K562 (cell line): ENCODE data around the gene KRT5. TPM values are rescaled to one million over a fixed set of nuclear protein-coding genes. Genes with fewer than 3 reads are reported as not detected.
A peak's percentile ranks its signal among the peaks of the same experiment; 100 is the strongest.

ENCODE experiments used
- ATAC-seq: fragments of 200-7000 bp; cut with Tn5 transposase; 3 replicates; pipeline ENCODE4 v1.9.1; 2020; ENCODE audit warnings: moderate library complexity
- BruUV-seq: library from RNA; stranded (reverse); fragments of 400-500 nt; replicated peaks from 2 replicates; lab custom pipeline; 2021; lab: Mats Ljungman, UMichigan
- CTCF ChIA-PET: fragments of 300-600 bp; formaldehyde crosslinking; extraction: SDS; loops from one replicate; lab custom pipeline; 2021; ENCODE audit warnings: low intra/inter-chr PET ratio; lab: Yijun Ruan, JAX
- POLR2A ChIA-PET: fragments of 300-600, 350-650 bp; sonication (Branson Sonifier 250); formaldehyde crosslinking; extraction: SDS; loops from one replicate; lab custom pipeline; 2021; ENCODE audit warnings: antibody characterized with exemption, inconsistent platforms; lab: Yijun Ruan, JAX
- DNase-seq, 4 experiments: peaks; one replicate each; pipeline versions ENCODE4 v3.0.0 to v3.0.0-alpha.2; 2011 to 2018; ENCODE audit warnings: low spot score in 3 of 4, mixed read lengths in 3 of 4; ENCODE audit errors: extremely low read depth in 1 of 4
- FAIRE-seq: peaks from 2 replicates; lab custom pipeline; 2011; peaks lifted over from hg19 to GRCh38; lab: Jason Lieb, UNC
- H2AFZ ChIP-seq: 2 replicates; pipeline ENCODE4 v1.6.0; 2011; ENCODE audit warnings: low read depth, low read length, control low read depth, inconsistent platforms
- H3K27ac ChIP-seq: fragments of 200-600 bp; 3 replicates; pipeline ENCODE4 v1.8.0; 2011; ENCODE audit warnings: low read depth, mild to moderate bottlenecking, control low read depth, inconsistent platforms, low read length, moderate library complexity, mixed read lengths; ENCODE audit errors: extremely low read depth
- H3K27me3 ChIP-seq, 2 experiments: fragments of 300-600 bp in 1 of 2; 2 replicates in 1 of 2; 3 replicates in 1 of 2; pipeline versions ENCODE4 v1.6.0 to v1.8.0; 2011; ENCODE audit warnings: inconsistent platforms in 2 of 2, low read length in 2 of 2, mild to moderate bottlenecking in 1 of 2, mixed read lengths in 1 of 2, moderate library complexity in 1 of 2; ENCODE audit not compliant: control insufficient read depth in 2 of 2, insufficient read depth in 2 of 2
- H3K36me3 ChIP-seq: fragments of 300-600 bp; 3 replicates; pipeline ENCODE4 v1.8.0; 2011; ENCODE audit warnings: mild to moderate bottlenecking, low read length, inconsistent platforms; ENCODE audit not compliant: control insufficient read depth, insufficient read depth
- H3K4me1 ChIP-seq, 2 experiments: fragments of 200-600 bp in 1 of 2; replicated peaks in 1 of 2; 2 replicates in 1 of 2; 3 replicates in 1 of 2; pipeline versions ENCODE4 v1.5.1 to v1.8.0; 2011; ENCODE audit warnings: inconsistent platforms in 2 of 2, low read length in 2 of 2, mild to moderate bottlenecking in 1 of 2, mixed read lengths in 1 of 2, moderate library complexity in 1 of 2; ENCODE audit not compliant: control insufficient read depth in 2 of 2, insufficient read depth in 2 of 2
- H3K4me2 ChIP-seq: 2 replicates; pipeline ENCODE4 v1.6.1; 2011; ENCODE audit warnings: low read length, control low read depth, inconsistent platforms, mixed read lengths; ENCODE audit not compliant: insufficient read depth
- H3K4me3 ChIP-seq: fragments of 200-600 bp; sonication (generic), shearing (Covaris generic); 2 replicates; pipeline ENCODE4 v1.5.1; 2016; ENCODE audit warnings: control low read depth, inconsistent platforms
- H3K79me2 ChIP-seq: fragments of 200-600 bp; 3 replicates; pipeline ENCODE4 v1.8.0; 2011; ENCODE audit warnings: low read length, inconsistent platforms; ENCODE audit not compliant: control insufficient read depth, insufficient read depth
- H3K9ac ChIP-seq, 2 experiments: 2 replicates each; pipeline versions ENCODE4 v1.6.0 to v1.6.1; 2011; ENCODE audit warnings: low read depth in 2 of 2, low read length in 2 of 2, control low read depth in 1 of 2, inconsistent platforms in 1 of 2, mild to moderate bottlenecking in 1 of 2, mixed read lengths in 1 of 2; ENCODE audit not compliant: insufficient read depth in 1 of 2
- H3K9me1 ChIP-seq: one replicate; pipeline ENCODE4 v1.6.0; 2011; ENCODE audit warnings: inconsistent platforms, mild to moderate bottlenecking, low read length, moderate library complexity; ENCODE audit not compliant: control insufficient read depth, insufficient read depth
- H3K9me3 ChIP-seq: replicated peaks from 2 replicates; pipeline ENCODE4 v1.5.1; 2011; ENCODE audit warnings: low read depth, low read length, inconsistent platforms; ENCODE audit not compliant: control insufficient read depth, insufficient read depth
- H4K20me1 ChIP-seq: replicated peaks from 2 replicates; pipeline ENCODE4 v1.6.1; 2011; ENCODE audit warnings: low read length, inconsistent platforms, mixed read lengths; ENCODE audit not compliant: control insufficient read depth, insufficient read depth
- CTCFL ChIP-seq: IDR thresholded peaks from 2 replicates; pipeline ENCODE4 v1.6.1; 2011; ENCODE audit warnings: borderline replicate concordance, low read depth, mild to moderate bottlenecking, moderate library complexity, low read length; ENCODE audit not compliant: insufficient read depth, poor library complexity, severe bottlenecking
- FOXP4 ChIP-seq: sonication (generic); formaldehyde crosslinking; IDR thresholded peaks from 2 replicates; pipeline ENCODE4 v1.8.0; 2022; ENCODE audit warnings: mild to moderate bottlenecking, missing genetic modification reagents, borderline replicate concordance
- MTF1 ChIP-seq: fragments of 250-450 bp; sonication (Bioruptor Pico); IDR thresholded peaks from 2 replicates; pipeline ENCODE4 v1.9.0; 2021; ENCODE audit warnings: moderate library complexity, mild to moderate bottlenecking, inconsistent platforms, borderline replicate concordance
- RFX1 ChIP-seq: fragments of 450-650 bp; IDR thresholded peaks from 2 replicates; pipeline ENCODE4 v1.6.1; 2016; ENCODE audit warnings: mild to moderate bottlenecking, moderate library complexity
- RNF2 ChIP-seq: sonication (generic); IDR thresholded peaks from 2 replicates; pipeline ENCODE4 v1.6.1; 2016
- SRSF3 ChIP-seq: fragments of 200-400 bp; formaldehyde crosslinking; IDR thresholded peaks from 2 replicates; pipeline ENCODE4 v1.6.1; 2016; ENCODE audit warnings: mild to moderate bottlenecking, low read length, moderate library complexity; ENCODE audit not compliant: insufficient read depth
- TCF3 ChIP-seq: sonication (generic); formaldehyde crosslinking; IDR thresholded peaks from 2 replicates; pipeline ENCODE4 v1.4.0; 2020; ENCODE audit warnings: mild to moderate bottlenecking, missing genetic modification reagents
- ZNF507 ChIP-seq: conservative IDR thresholded peaks from 2 replicates; pipeline ENCODE4 v1.6.1; 2017; ENCODE audit warnings: missing genetic modification characterization, missing compliant biosample characterization
- WGBS: fragments of 100-300 bp; shearing (Covaris generic); methylation state at CpG from one replicate; pipeline ENCODE4 v1.1.6; 2016; ENCODE audit warnings: low coverage, mixed read lengths; ENCODE audit not compliant: insufficient coverage; ENCODE audit errors: missing lambda C conversion rate; 5-methylcytosine and 5-hydroxymethylcytosine counted together
- in situ Hi-C: fragments of 300-500 bp; cut with MboI; formaldehyde crosslinking; loops from 4 replicates; pipeline ENCODE4 v1.15.0; 2018; ENCODE audit warnings: inconsistent platforms, mixed read lengths
- intact Hi-C: fragments of 100-400 bp; cut with micrococcal nuclease; formaldehyde crosslinking; loops from 2 replicates; pipeline ENCODE4 v1.14.2; 2022
- polyA plus RNA-seq, 8 experiments: library from polyadenylated mRNA; depleted of rRNA in 4 of 8; stranded (reverse) in 5 of 8; unstranded in 3 of 8; fragments of >200 nt; fragmentation: Nextera tagmentation in 2 of 8; fragmentation: Illumina TruSeq in 1 of 8; extraction: Ambion mirVana in 2 of 8; extraction: Trizol in 1 of 8; gene quantifications; 2 replicates each; pipeline versions ENCODE4 v1.2.1 to v1.2.3, GENCODE V29; 2011 to 2014; ENCODE audit warnings: inconsistent platforms in 1 of 8, missing spikeins in 1 of 8
- total RNA-seq, 7 experiments: library from RNA; depleted of rRNA in 6 of 7; stranded (reverse); fragments of >200 nt in 6 of 7; fragmentation: Illumina TruSeq in 2 of 7; extraction: Trizol in 2 of 7; gene quantifications; 2 replicates each; pipeline versions ENCODE4 v1.2.1 to v1.2.3, GENCODE V29; 2011 to 2021; ENCODE audit warnings: low replicate concordance in 1 of 7
- TF ChIP-seq, protein P1 (sequence below), 2 experiments: IDR thresholded peaks in 1 of 2; conservative IDR thresholded peaks in 1 of 2; 2 replicates each; pipeline ENCODE4 v1.6.1; 2016; ENCODE audit warnings: low read depth in 2 of 2, mild to moderate bottlenecking in 1 of 2, missing compliant biosample characterization in 1 of 2, missing genetic modification characterization in 1 of 2, moderate library complexity in 1 of 2

KRT5 gene
- total and polyA plus RNA-seq, 9 of the 15 experiments (the other 6 are each of a cell fraction or from before 2014, with no cell fraction given): 0.32 TPM; not detected in 8

GRCh38 chr12:52568111-52568510, 47.9 kb upstream of the KRT5 start (continued):
- TF ChIP-seq CTCFL: no peak
- TF ChIP-seq RNF2: no peak
- TF ChIP-seq FOXP4 (CRISPR knock-in tag): no peak

- H3K36me3 ChIP-seq: no peaks in the 10 kb centered on the region
- CTCF ChIA-PET: no interaction called here
- peaks cover 0 to 4% of the 10 kb centered on the region in 2 experiments; a peak in 2 of 5 replicates for H3K4me1 ChIP-seq
- no peak overlapping the region for H3K4me2 ChIP-seq
- H2AFZ ChIP-seq: no peak overlapping the region
- no peaks in the 10 kb centered on the region for H3K9me3 ChIP-seq
- H3K4me3 ChIP-seq: no peak overlapping the region
- in situ Hi-C loops (no loop called here), intact Hi-C loops (no loop called here)
- H3K9ac ChIP-seq: peak overlapping the region in 1 of 2 experiments; percentile 43; a peak in 1 of 4 replicates
- peaks cover 14 to 60% of the 10 kb centered on the region in 2 experiments; a peak in 4 of 5 replicates for H3K27me3 ChIP-seq
- peak; percentile 36 to 53 (median 45) for DNase-seq
- ATAC-seq: peak; percentile 78
- POLR2A ChIA-PET: interaction anchor here (0.6 to 1.0 kb wide), 5 partner anchors 21 to 1368 kb away, joined by 3 to 4 read pairs (median 4); no protein-coding TSS in a partner anchor
- H3K27ac ChIP-seq: no peak overlapping the region
- H3K79me2 ChIP-seq: no peaks in the 10 kb centered on the region
- H4K20me1 ChIP-seq: peaks cover 18% of the 10 kb centered on the region; the same call in 1 of the 2 replicates
- FAIRE-seq: no peak
- WGBS: 0% methylated on average over 4 of the region's 8 CpGs
- peaks cover 3% of the 10 kb centered on the region for H3K9me1 ChIP-seq
- BruUV-seq: no TSS peak
- no peak for TF ChIP-seq TCF3 (CRISPR knock-in tag)
- peak; percentile 77 for TF ChIP-seq RFX1
- TF ChIP-seq, protein P1, sequence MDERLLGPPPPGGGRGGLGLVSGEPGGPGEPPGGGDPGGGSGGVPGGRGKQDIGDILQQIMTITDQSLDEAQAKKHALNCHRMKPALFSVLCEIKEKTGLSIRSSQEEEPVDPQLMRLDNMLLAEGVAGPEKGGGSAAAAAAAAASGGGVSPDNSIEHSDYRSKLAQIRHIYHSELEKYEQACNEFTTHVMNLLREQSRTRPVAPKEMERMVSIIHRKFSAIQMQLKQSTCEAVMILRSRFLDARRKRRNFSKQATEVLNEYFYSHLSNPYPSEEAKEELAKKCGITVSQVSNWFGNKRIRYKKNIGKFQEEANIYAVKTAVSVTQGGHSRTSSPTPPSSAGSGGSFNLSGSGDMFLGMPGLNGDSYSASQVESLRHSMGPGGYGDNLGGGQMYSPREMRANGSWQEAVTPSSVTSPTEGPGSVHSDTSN (CRISPR knock-in tag; IDR thresholded peaks at IDR 0.05; ENCODE audit: low read depth): peak; percentile 67
- TF ChIP-seq, protein P1 (tag; conservative IDR thresholded peaks at IDR 0.05; ENCODE audit: low read depth): peak; percentile 93
- no peak for TF ChIP-seq MTF1 (CRISPR knock-in tag)
- no peak for TF ChIP-seq SRSF3
- TF ChIP-seq ZNF507 (tag): no peak
- no peak for TF ChIP-seq FOXP4 (CRISPR knock-in tag)
These were observed 46.7 kb upstream of the KRT5 start for GRCh38 chr12:52566847-52567291.
